GM19455 (cell line): ENCODE results near the gene EML1.
A peak's percentile ranks its signal among the peaks of the same experiment; 100 is the strongest.

ENCODE experiments used
- ATAC-seq: cut with Tn5 transposase; IDR thresholded peaks from one replicate; pipeline ENCODE4 v1.9.1; 2021; ENCODE audit not compliant: unreplicated experiment

EML1 gene

GRCh38 chr14:99952453-99952852, 159.2 kb downstream of the EML1 start:
- ATAC-seq: no peak

GRCh38 chr14:99955826-99956455, 162.7 kb downstream of the EML1 start:
- no peak for ATAC-seq

- no peak for ATAC-seq
These were observed 165.2 kb downstream of the EML1 start for GRCh38 chr14:99958380-99958779.

GRCh38 chr14:99961826-99962518, 168.8 kb downstream of the EML1 start:
- no peak for ATAC-seq

- no peak for ATAC-seq
These were observed 171.8 kb downstream of the EML1 start for GRCh38 chr14:99964979-99965378.

GRCh38 chr14:99966037-99966835, 173.0 kb downstream of the EML1 start:
- ATAC-seq: no peak

- ATAC-seq: no peak
These were observed 173.7 kb downstream of the EML1 start for GRCh38 chr14:99966912-99967311.

- no peak for ATAC-seq
These were observed 175.1 kb downstream of the EML1 start for GRCh38 chr14:99968191-99968920.

GRCh38 chr14:99968941-99969340, 175.7 kb downstream of the EML1 start:
- no peak for ATAC-seq

GRCh38 chr14:99969673-99970322, 176.6 kb downstream of the EML1 start:
- ATAC-seq: no peak

GRCh38 chr14:99971087-99971940, 178.1 kb downstream of the EML1 start:
- peak; percentile 67 for ATAC-seq

GRCh38 chr14:99971941-99972747, 178.9 kb downstream of the EML1 start:
- ATAC-seq: peak; percentile 42

- ATAC-seq: no peak
These were observed 179.7 kb downstream of the EML1 start for GRCh38 chr14:99972748-99973466.

- ATAC-seq: no peak
These were observed 182.0 kb downstream of the EML1 start for GRCh38 chr14:99975190-99975589.

- ATAC-seq: no peak
These were observed 182.8 kb downstream of the EML1 start for GRCh38 chr14:99976021-99976420.

GRCh38 chr14:99976681-99977080, 183.5 kb downstream of the EML1 start:
- ATAC-seq: no peak

GRCh38 chr14:99980299-99980698, 187.1 kb downstream of the EML1 start:
- ATAC-seq: no peak

GRCh38 chr14:99981806-99982205, 188.6 kb downstream of the EML1 start:
- no peak for ATAC-seq
